SK-N-MC (cell line): ENCODE results near the gene USP10.

ENCODE experiments used
- EZH2 ChIP-seq: fragments of 200-600 bp; sonication (generic); IDR thresholded peaks from one replicate; pipeline ENCODE4 v1.6.1; 2017; ENCODE audit warnings: antibody characterized with exemption
- FOXP2 ChIP-seq: optimal IDR thresholded peaks from 2 replicates; pipeline ENCODE3; 2011; ENCODE audit warnings: mild to moderate bottlenecking, moderate library complexity; ENCODE audit not compliant: insufficient read depth; ENCODE audit errors: extremely low read length, control extremely low read depth
- POLR2AphosphoS5 ChIP-seq: IDR thresholded peaks from 2 replicates; pipeline ENCODE4 v1.6.1; 2012; ENCODE audit warnings: mild to moderate bottlenecking, low read depth, low read length, borderline replicate concordance

- no peak for TF ChIP-seq EZH2
- TF ChIP-seq POLR2AphosphoS5, result no peak
- no peak for TF ChIP-seq FOXP2
These were observed 73.5 kb downstream of the USP10 start for GRCh38 chr16:84773312-84773711.
